ENCODE measurements around the gene KLK1. TPM values are rescaled to one million over a fixed set of nuclear protein-coding genes. Genes with fewer than 3 reads are reported as not detected.
"Not testable (repeated sequence)": the region's sequence is repeated elsewhere in the genome, so short reads cannot be mapped to it uniquely, and the experiment has no call there.

KLK1 gene
- total RNA-seq, 1 donor from 2014 or later = 3.0 TPM

- Mint-ChIP-seq H3K36me3 (ENCODE audit: low read depth) (no peaks in the 10 kb centered on the region), H3K27me3 (no peaks in the 10 kb centered on the region), H3K27ac (no peak within 1 kb of the TSS), H3K4me3 (no peak within 1 kb of the TSS), H3K9me3 (no peaks in the 10 kb centered on the region), H3K4me1 (peaks cover 4% of the 10 kb centered on the region)
- intact Hi-C loops (cut with micrococcal nuclease) = no loop called here
- DNase-seq = no peak
These were observed 33.2 kb downstream of the KLK1 start, which contains the start of gene ACP4 for GRCh38 chr19:50790396-50790795. ACP4 (plus strand) TSS chr19:50790415; CDS start chr19:50790415, 0 bp downstream.

DNA sequence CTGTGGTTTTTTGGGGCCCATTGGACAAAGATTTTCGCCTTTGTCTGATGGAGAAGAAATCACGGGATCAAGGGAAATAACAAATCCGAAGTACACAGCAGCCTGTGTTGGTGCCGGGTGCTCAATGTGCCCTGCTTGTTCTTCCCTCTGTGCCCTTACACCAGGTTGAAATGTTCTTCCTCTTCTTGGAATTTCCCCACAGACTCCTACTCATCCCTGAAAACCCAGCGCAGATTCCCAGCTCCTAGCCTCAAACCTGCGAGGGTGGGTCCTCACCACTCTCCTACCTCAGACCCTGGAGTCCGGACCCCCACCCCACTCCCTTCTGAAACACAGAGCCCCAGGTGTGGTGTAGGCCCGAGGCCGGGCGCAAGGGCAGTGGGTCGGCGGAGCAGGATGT is 38.3 kb downstream of the KLK1 start:
- intact Hi-C loops (cut with micrococcal nuclease) = no loop called here
- H3K4me1 Mint-ChIP-seq = peaks cover 3% of the 10 kb centered on the region
- no peak overlapping the region for H3K27ac Mint-ChIP-seq
- H3K4me3 Mint-ChIP-seq = no peak overlapping the region
- H3K36me3 Mint-ChIP-seq (ENCODE audit: low read depth) = no peaks in the 10 kb centered on the region
- H3K9me3 Mint-ChIP-seq = no peaks in the 10 kb centered on the region
- no peak for DNase-seq
- H3K27me3 Mint-ChIP-seq = peaks cover 14% of the 10 kb centered on the region

GRCh38 chr19:50784710-50785109 is 38.9 kb downstream of the KLK1 start:
- Mint-ChIP-seq H3K4me3 (no peak overlapping the region), H3K27ac (no peak overlapping the region), H3K9me3 (no peaks in the 10 kb centered on the region), H3K27me3 (peaks cover 20% of the 10 kb centered on the region), H3K4me1 (peaks cover 3% of the 10 kb centered on the region), H3K36me3 (ENCODE audit: low read depth) (no peaks in the 10 kb centered on the region)
- intact Hi-C loops (cut with micrococcal nuclease) = loop anchor here (5.0 kb wide), 1 partner anchor 77 kb away; no protein-coding TSS in a partner anchor
- DNase-seq = no peak

GRCh38 chr19:50783848-50784152 is 39.8 kb downstream of the KLK1 start:
- not testable (repeated sequence) for H3K4me3 Mint-ChIP-seq; H3K9me3 Mint-ChIP-seq; H3K36me3 Mint-ChIP-seq (ENCODE audit: low read depth); H3K4me1 Mint-ChIP-seq; H3K27ac Mint-ChIP-seq; DNase-seq
- intact Hi-C loops (cut with micrococcal nuclease) = loop anchor here (1.0 to 5.0 kb wide), 4 partner anchors 59 to 246 kb away; no protein-coding TSS in a partner anchor
- H3K27me3 Mint-ChIP-seq = peaks cover 29% of the 10 kb centered on the region

DNA sequence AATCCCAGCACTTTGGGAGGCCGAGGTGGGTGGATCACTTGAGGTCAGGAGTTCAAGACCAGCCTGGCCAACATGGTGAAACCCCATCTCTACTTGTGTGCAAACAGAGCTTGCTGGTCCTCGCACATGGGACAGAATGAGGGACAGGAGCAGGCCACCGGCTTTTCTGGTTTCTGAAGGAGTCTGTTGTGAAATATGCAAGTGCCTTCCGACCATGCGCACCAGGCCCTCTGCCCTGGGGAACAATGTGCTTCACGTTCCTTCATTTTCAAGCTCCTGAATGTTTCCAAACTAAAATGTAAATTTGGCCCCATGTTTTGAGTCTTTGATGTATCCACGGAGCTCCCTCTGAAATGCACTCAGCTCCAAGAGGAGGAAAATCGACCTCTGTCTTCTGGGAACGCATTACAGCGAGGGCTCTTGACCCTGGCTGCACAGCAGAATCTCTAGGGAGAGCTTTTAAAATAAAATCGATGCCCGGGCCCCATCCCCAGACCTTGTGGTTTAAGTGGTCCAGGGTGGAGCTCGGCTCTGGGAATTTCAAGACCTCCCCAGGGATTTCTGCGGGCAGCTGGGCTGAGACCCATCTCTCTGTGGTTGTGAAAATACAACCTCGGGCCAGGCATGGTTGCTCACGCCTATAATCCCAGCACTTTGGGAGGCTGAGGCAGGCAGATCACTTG is 42.7 kb downstream of the KLK1 start:
- H3K4me1 Mint-ChIP-seq = peaks cover 5% of the 10 kb centered on the region
- intact Hi-C loops (cut with micrococcal nuclease) = loop anchor here (5.0 kb wide), 1 partner anchor 74 kb away; no protein-coding TSS in a partner anchor
- H3K27me3 Mint-ChIP-seq = peaks cover 45% of the 10 kb centered on the region
- no peak overlapping the region for H3K4me3 Mint-ChIP-seq
- no peak for DNase-seq
- no peaks in the 10 kb centered on the region for H3K9me3 Mint-ChIP-seq
- no peak overlapping the region for H3K27ac Mint-ChIP-seq
- H3K36me3 Mint-ChIP-seq (ENCODE audit: low read depth) = no peaks in the 10 kb centered on the region

GRCh38 chr19:50779504-50780457 is 43.8 kb downstream of the KLK1 start:
- peaks cover 47% of the 10 kb centered on the region for H3K27me3 Mint-ChIP-seq

GRCh38 chr19:50778906-50779430 is 44.6 kb downstream of the KLK1 start:
- H3K36me3 Mint-ChIP-seq (ENCODE audit: low read depth) = no peaks in the 10 kb centered on the region
- DNase-seq = no peak
- peaks cover 51% of the 10 kb centered on the region for H3K27me3 Mint-ChIP-seq
- no peak overlapping the region for H3K4me3 Mint-ChIP-seq
- intact Hi-C loops (cut with micrococcal nuclease) = loop anchor here (2.0 kb wide), 1 partner anchor 120 kb away; no protein-coding TSS in a partner anchor
- H3K4me1 Mint-ChIP-seq = peaks cover 5% of the 10 kb centered on the region
- no peaks in the 10 kb centered on the region for H3K9me3 Mint-ChIP-seq
- H3K27ac Mint-ChIP-seq = no peak overlapping the region

More at GRCh38 chr19:50779504-50780457, 43.8 kb downstream of the KLK1 start:
- H3K4me1 Mint-ChIP-seq = peaks cover 5% of the 10 kb centered on the region
- no peak for DNase-seq
- H3K9me3 Mint-ChIP-seq = no peaks in the 10 kb centered on the region
- intact Hi-C loops (cut with micrococcal nuclease) = loop anchor here (2.0 to 5.0 kb wide), 2 partner anchors 72 to 121 kb away; no protein-coding TSS in a partner anchor
- no peak overlapping the region for H3K4me3 Mint-ChIP-seq
- no peak overlapping the region for H3K27ac Mint-ChIP-seq
- no peaks in the 10 kb centered on the region for H3K36me3 Mint-ChIP-seq (ENCODE audit: low read depth)

DNA sequence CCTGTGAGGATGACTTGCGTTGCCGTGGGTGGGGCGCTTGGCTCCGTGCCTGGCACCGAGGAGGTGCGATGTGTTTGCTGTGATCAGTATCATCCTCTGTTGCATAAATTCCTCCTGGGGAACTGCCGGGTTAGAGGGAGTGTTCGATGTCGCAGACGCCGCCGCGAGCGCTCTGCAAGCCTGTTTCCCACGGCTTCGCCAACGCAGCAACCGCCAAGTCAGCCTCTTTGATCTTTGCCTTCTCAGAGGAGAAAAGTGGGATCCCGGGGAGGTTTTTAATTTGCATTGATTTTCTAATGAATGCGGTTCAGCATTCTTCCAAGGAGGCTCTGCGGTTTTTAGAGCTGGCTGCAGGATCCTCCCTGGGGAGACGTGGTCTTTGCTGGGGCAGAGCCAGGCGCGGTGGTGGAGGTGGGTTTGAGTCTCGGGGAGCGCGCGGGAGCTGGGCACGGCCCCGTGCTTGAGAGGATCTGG is 45.7 kb downstream of the KLK1 start:
- Mint-ChIP-seq H3K36me3 (ENCODE audit: low read depth) (no peaks in the 10 kb centered on the region), H3K4me3 (no peak overlapping the region), H3K27me3 (peaks cover 49% of the 10 kb centered on the region), H3K4me1 (peaks cover 2% of the 10 kb centered on the region), H3K27ac (no peak overlapping the region), H3K9me3 (no peaks in the 10 kb centered on the region)
- intact Hi-C loops (cut with micrococcal nuclease) = loop anchor here (2.0 kb wide), 1 partner anchor 119 kb away; no protein-coding TSS in a partner anchor
- no peak for DNase-seq

DNA sequence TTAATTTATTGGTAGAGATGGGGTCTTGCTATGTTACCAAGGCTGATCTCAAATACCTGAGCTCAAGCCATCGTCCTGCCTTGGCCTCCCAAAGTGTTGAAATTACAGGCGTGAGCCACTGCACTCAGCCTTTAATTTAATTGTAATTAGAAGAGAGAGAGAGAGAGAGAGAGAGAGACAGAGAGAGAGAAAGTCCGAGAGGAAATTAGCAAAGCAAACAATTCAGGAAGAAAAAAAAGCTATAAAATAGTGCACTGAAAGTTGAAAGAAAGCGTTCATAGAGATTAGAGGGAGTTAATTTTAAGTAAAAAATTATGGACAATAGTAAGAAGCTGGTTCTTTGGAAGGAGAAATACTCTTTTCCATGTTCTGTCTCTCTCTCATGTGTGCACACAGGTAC is 46.3 kb downstream of the KLK1 start:
- no peak for DNase-seq
- intact Hi-C loops (cut with micrococcal nuclease) = no loop called here
- H3K9me3 Mint-ChIP-seq = no peaks in the 10 kb centered on the region
- H3K36me3 Mint-ChIP-seq (ENCODE audit: low read depth) = no peaks in the 10 kb centered on the region
- H3K4me1 Mint-ChIP-seq = peaks cover 2% of the 10 kb centered on the region
- peaks cover 45% of the 10 kb centered on the region for H3K27me3 Mint-ChIP-seq
- no peak overlapping the region for H3K27ac Mint-ChIP-seq
- no peak overlapping the region for H3K4me3 Mint-ChIP-seq

DNA sequence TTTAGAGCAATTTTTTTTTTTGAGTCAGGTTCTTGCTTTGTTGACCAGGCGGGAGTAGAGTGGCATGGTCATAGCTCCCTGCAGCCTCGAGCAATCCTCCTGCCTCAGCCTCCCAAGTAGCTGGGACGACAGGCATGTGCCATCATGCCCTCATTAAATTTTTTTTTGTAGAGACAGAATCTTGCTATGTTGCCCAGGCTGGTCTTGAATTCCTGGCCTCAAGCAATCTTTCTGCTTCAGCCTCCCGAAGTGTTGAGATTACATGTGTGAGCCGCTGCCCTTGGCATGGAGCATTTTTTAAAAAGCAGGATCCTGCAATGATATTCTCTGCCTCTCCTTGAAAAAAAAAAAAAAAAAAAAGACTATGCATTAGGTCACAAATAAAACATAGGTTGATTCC is 47.5 kb downstream of the KLK1 start:
- peaks cover 44% of the 10 kb centered on the region for H3K27me3 Mint-ChIP-seq
- H3K27ac Mint-ChIP-seq = no peak overlapping the region
- no peak for DNase-seq
- no peaks in the 10 kb centered on the region for H3K36me3 Mint-ChIP-seq (ENCODE audit: low read depth)
- no peak overlapping the region for H3K4me3 Mint-ChIP-seq
- H3K4me1 Mint-ChIP-seq = peaks cover 2% of the 10 kb centered on the region
- intact Hi-C loops (cut with micrococcal nuclease) = no loop called here
- H3K9me3 Mint-ChIP-seq = no peaks in the 10 kb centered on the region

DNA sequence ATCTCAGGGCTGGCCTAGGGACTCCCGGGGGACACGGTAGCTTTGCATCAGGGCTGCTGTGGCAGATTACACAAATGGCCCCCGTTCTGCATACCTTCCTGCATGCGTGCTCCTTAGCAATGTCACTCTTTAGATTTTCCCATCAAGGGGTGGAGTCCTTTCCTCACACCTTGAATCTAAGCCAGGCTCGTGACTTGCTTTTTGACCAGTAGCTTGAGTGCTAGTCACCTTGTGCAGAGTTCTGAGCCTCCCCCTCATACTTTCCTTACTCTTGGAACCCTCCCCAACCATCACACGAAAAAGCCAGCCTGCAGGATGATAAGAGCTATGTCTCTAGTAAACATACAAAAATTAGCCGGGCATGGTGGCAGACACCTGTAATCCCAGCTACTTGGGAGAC is 50.1 kb downstream of the KLK1 start:
- intact Hi-C loops (cut with micrococcal nuclease); H3K4me1 Mint-ChIP-seq; H3K4me3 Mint-ChIP-seq; DNase-seq; H3K27ac Mint-ChIP-seq; H3K36me3 Mint-ChIP-seq (ENCODE audit: low read depth); H3K9me3 Mint-ChIP-seq: not testable (repeated sequence)
- peaks cover 18% of the 10 kb centered on the region for H3K27me3 Mint-ChIP-seq

- H3K36me3 Mint-ChIP-seq (ENCODE audit: low read depth); intact Hi-C loops (cut with micrococcal nuclease); H3K4me3 Mint-ChIP-seq; H3K4me1 Mint-ChIP-seq; DNase-seq; H3K9me3 Mint-ChIP-seq; H3K27ac Mint-ChIP-seq: not testable (repeated sequence)
- peaks cover 13% of the 10 kb centered on the region for H3K27me3 Mint-ChIP-seq
These were observed 50.7 kb downstream of the KLK1 start for GRCh38 chr19:50772912-50773311.

DNA sequence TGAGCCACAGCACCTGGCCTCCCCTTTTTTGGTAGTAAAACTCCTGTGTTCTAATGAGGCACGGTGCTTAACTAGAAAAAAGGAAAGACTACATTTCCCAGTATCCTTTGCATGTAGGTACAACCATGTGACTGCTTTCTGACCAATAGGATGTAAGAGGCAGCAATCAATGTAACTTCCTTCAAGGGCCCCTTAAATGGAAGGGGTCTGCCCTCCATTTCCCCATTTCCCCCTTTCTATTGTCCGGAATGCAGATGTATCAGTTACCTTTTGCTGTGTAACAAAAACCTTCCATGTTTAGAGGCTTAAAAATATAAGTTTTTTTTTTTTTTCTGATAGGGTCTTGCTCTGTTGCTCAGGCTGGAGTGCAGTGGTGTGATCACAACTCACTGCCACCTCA is 51.1 kb downstream of the KLK1 start:
- H3K4me3 Mint-ChIP-seq = no peak overlapping the region
- H3K27me3 Mint-ChIP-seq = peaks cover 9% of the 10 kb centered on the region
- intact Hi-C loops (cut with micrococcal nuclease) = no loop called here
- no peaks in the 10 kb centered on the region for H3K36me3 Mint-ChIP-seq (ENCODE audit: low read depth)
- no peaks in the 10 kb centered on the region for H3K9me3 Mint-ChIP-seq
- H3K27ac Mint-ChIP-seq = no peak overlapping the region
- DNase-seq = no peak
- H3K4me1 Mint-ChIP-seq = no peaks in the 10 kb centered on the region

GRCh38 chr19:50770888-50771287 is 52.7 kb downstream of the KLK1 start:
- H3K36me3 Mint-ChIP-seq (ENCODE audit: low read depth) = no peaks in the 10 kb centered on the region
- peaks cover 5% of the 10 kb centered on the region for H3K27me3 Mint-ChIP-seq
- H3K4me3 Mint-ChIP-seq = no peak overlapping the region
- no peak for DNase-seq
- H3K27ac Mint-ChIP-seq = no peak overlapping the region
- no peaks in the 10 kb centered on the region for H3K4me1 Mint-ChIP-seq
- intact Hi-C loops (cut with micrococcal nuclease) = no loop called here
- H3K9me3 Mint-ChIP-seq = no peaks in the 10 kb centered on the region
